Psoas muscle (tissue), 8 donors: ENCODE measurements around the gene FBLN5. TPM values are rescaled to one million over a fixed set of nuclear protein-coding genes. Genes with fewer than 3 reads are reported as not detected.

Experiments
- ATAC-seq, 4 donors: fragments of 200-7000 bp; cut with Tn5 transposase; one replicate each; pipeline ENCODE4 v1.9.1; 2020; ENCODE audit warnings: moderate library complexity in 3 of 4, mild to moderate bottlenecking in 2 of 4
- DNase-seq, 2 donors: peaks; one replicate each; pipeline ENCODE4 v3.0.0-alpha.2; 2020
- H3K27ac ChIP-seq: fragments of 200-600 bp; one replicate; pipeline ENCODE4 v1.8.0; 2022
- H3K27me3 ChIP-seq, 3 donors: fragments of 200-600 bp in 1 of 3; one replicate each; pipeline versions ENCODE4 v1.6.1 to v1.8.0; 2013 to 2022; ENCODE audit warnings: low read length in 2 of 3, mild to moderate bottlenecking in 2 of 3, moderate library complexity in 1 of 3; ENCODE audit not compliant: insufficient read depth in 3 of 3
- H3K36me3 ChIP-seq, 2 donors: fragments of 200-600 bp in 1 of 2; one replicate each; pipeline versions ENCODE4 v1.6.1 to v1.8.0; 2013 to 2022; ENCODE audit warnings: low read depth in 1 of 2, mild to moderate bottlenecking in 1 of 2, moderate library complexity in 1 of 2; ENCODE audit not compliant: insufficient read depth in 1 of 2
- H3K4me1 ChIP-seq: fragments of 200-600 bp; one replicate; pipeline ENCODE4 v1.8.0; 2022
- H3K4me3 ChIP-seq: fragments of 200-600 bp; one replicate; pipeline ENCODE4 v1.8.0; 2022; ENCODE audit warnings: mild to moderate bottlenecking
- H3K9me3 ChIP-seq: fragments of 200-600 bp; one replicate; pipeline ENCODE4 v1.8.0; 2022
- CTCF ChIP-seq: fragments of 200-600 bp; IDR thresholded peaks from one replicate; pipeline ENCODE4 v1.8.0; 2022; ENCODE audit warnings: antibody characterized with exemption
- WGBS, 3 donors: extraction: QIAGEN DNeasy Blood & Tissue Kit; methylation state at CpG; one replicate each; pipeline versions ENCODE4 v1.1.6 to v1.1.7; 2013; 5-methylcytosine and 5-hydroxymethylcytosine counted together
- intact Hi-C, 2 donors: fragments of 100-400 bp; cut with DNase I; formaldehyde crosslinking; loops; one replicate each; pipeline versions ENCODE4 v1.11.0 to v1.14.2; 2022
- polyA plus RNA-seq, 3 donors: library from polyadenylated mRNA; stranded (reverse); fragments of 200-250 nt; gene quantifications; one replicate each; pipeline ENCODE4 v1.2.3, GENCODE V29; 2013
- total RNA-seq, 4 donors: library from RNA; stranded (reverse); fragmentation: NEBNext Ultra II Directional in 2 of 4; extraction: Animal tissue kit (Norgen Biotek cat#: 25700) in 2 of 4; gene quantifications; one replicate each; pipeline versions ENCODE4 v1.2.1 to v1.2.4, GENCODE V29; 2021 to 2023
- donor health status: healthy with polysubstance abuse.
- donor health status: DM: no; HTN: no; CAD: no; lungs with moderate emphysema.
- donor health status: Bipolar disorder and iron deficiency.
- donor health status: healthy.
- donor health status: DM: yes; HTN: yes; CAD: no.
- donor health status: DM: no; HTN: no; CAD: no.
- donor health status: DM: no; HTN: no; CAD: no.
- donor health status: DM: yes; HTN: yes; CAD: no.

FBLN5 gene
- total and polyA plus RNA-seq, 7 donors = 12.3 to 37.8 (median 16.7) TPM

- DNase-seq (no peak), ATAC-seq (no peak)
- intact Hi-C loops = no loop called here
- no peaks in the 10 kb centered on the region for H3K4me1 ChIP-seq
- no peaks in the 10 kb centered on the region for H3K27me3 ChIP-seq
- H3K4me3 ChIP-seq = no peak overlapping the region
- H3K9me3 ChIP-seq = no peaks in the 10 kb centered on the region
- 78 to 86% (median 79%) methylated on average over 6 of the region's 6 CpGs for WGBS, 3 donors
- H3K36me3 ChIP-seq = no peaks in the 10 kb centered on the region
- no peak for TF ChIP-seq CTCF
- H3K27ac ChIP-seq = no peak overlapping the region
These were observed 80.8 kb downstream of the FBLN5 start for GRCh38 chr14:91866511-91867295.

- no peak for TF ChIP-seq CTCF
- H3K36me3 ChIP-seq = no peaks in the 10 kb centered on the region
- WGBS, 3 donors = 52 to 63% (median 58%) methylated on average over 2 of the region's 2 CpGs
- H3K9me3 ChIP-seq = no peaks in the 10 kb centered on the region
- no peaks in the 10 kb centered on the region for H3K27me3 ChIP-seq
- no peaks in the 10 kb centered on the region for H3K4me1 ChIP-seq
- DNase-seq (no peak), ATAC-seq (no peak)
- no peak overlapping the region for H3K27ac ChIP-seq
- intact Hi-C loops = no loop called here
- no peak overlapping the region for H3K4me3 ChIP-seq
These were observed 81.4 kb downstream of the FBLN5 start for GRCh38 chr14:91866061-91866460.

GRCh38 chr14:91862417-91862816 is 85.1 kb downstream of the FBLN5 start:
- no peak for TF ChIP-seq CTCF
- Histone ChIP-seq H3K36me3 (no peaks in the 10 kb centered on the region), H3K27me3 (peaks cover 0 to 2% (median 0%) of the 10 kb centered on the region in 3 donors), H3K4me1 (no peaks in the 10 kb centered on the region), H3K9me3 (no peaks in the 10 kb centered on the region), H3K4me3 (no peak overlapping the region), H3K27ac (no peak overlapping the region)
- WGBS, 3 donors = 66 to 76% (median 67%) methylated on average over 4 of the region's 4 CpGs
- intact Hi-C loops = no loop called here
- ATAC-seq (no peak), DNase-seq (no peak)

DNA sequence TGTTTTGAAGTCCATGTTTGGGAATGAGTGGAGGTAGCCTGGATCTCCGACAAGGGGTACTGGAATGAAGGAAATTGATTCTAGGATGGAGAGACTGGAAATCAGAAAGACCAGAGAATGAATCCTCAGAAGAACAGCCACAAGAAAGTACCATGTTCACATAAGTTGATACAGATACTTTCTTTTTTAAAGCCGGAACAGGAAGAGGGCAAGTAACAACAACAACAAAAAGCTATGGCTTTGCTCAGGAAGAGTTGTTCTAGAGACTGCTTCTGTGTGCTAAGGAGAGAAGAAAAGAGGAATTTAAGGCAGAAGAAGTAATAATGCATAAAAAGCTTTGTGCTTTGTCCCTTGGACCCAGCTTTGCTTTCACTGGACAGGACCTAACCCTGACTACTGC is 86.4 kb downstream of the FBLN5 start:
- H3K9me3 ChIP-seq = no peaks in the 10 kb centered on the region
- H3K27me3 ChIP-seq = peaks cover 0 to 2% (median 0%) of the 10 kb centered on the region in 3 donors
- 64 to 87% (median 87%) methylated on average over 2 of the region's 2 CpGs for WGBS, 3 donors
- TF ChIP-seq CTCF = no peak
- H3K4me3 ChIP-seq = no peak overlapping the region
- ATAC-seq (no peak), DNase-seq (no peak)
- H3K36me3 ChIP-seq = no peaks in the 10 kb centered on the region
- intact Hi-C loops = no loop called here
- H3K27ac ChIP-seq = no peak overlapping the region
- H3K4me1 ChIP-seq = no peaks in the 10 kb centered on the region

DNA sequence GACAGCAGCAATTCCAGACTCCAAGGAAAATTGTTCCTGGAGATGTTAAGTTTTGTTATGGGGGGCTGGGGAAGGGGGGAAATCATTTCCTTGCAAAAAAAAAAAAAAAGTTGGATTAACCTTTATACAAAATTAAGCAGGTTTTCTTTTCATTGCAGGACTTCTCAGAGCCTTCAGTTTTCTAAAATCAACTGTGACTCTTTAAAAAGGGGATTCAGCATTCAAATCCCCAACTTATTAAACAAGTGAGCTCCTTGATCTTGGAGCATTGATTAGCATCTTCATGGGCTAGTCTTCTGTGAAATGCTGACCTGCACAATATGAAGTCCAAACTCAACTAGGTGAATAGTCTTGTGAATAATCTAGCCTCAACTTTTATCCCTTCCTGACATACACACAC is 87.3 kb downstream of the FBLN5 start:
- Histone ChIP-seq H3K4me1 (no peaks in the 10 kb centered on the region), H3K9me3 (no peaks in the 10 kb centered on the region), H3K27me3 (peaks cover 0 to 2% (median 0%) of the 10 kb centered on the region in 3 donors), H3K36me3 (no peaks in the 10 kb centered on the region), H3K4me3 (no peak overlapping the region), H3K27ac (no peak overlapping the region)
- intact Hi-C loops = no loop called here
- no peak for DNase-seq
- no peak for TF ChIP-seq CTCF
- ATAC-seq = no peak
